Naive thymus-derived CD8-positive, alpha-beta T cell (primary cell): ENCODE measurements around the gene DNMT3L. TPM values are rescaled to one million over a fixed set of nuclear protein-coding genes. Genes with fewer than 3 reads are reported as not detected.
"Not testable (repeated sequence)": the region's sequence is repeated elsewhere in the genome, so short reads cannot be mapped to it uniquely, and the experiment has no call there.

Experiments used
- ATAC-seq, 2 donors: fragments of 150-1000 bp; cut with Tn5 transposase in 1 of 2; sonication (Bioruptor Pico), chemical (Tn5 transposase) in 1 of 2; 1 replicate in 1 of 2; 2 replicates in 1 of 2; pipeline ENCODE4 v1.10.0; 2021; ENCODE audit warnings: mild to moderate bottlenecking in 2 of 2, moderate library complexity in 2 of 2
- POLR2A ChIA-PET: fragments of 350-600 bp; sonication (Branson Sonifier 250); formaldehyde crosslinking; loops from one replicate; lab custom pipeline; 2021; ENCODE audit warnings: antibody characterized with exemption; lab: Charles Lee
- DNase-seq, 10 donors: peaks; one replicate each; pipeline versions ENCODE4 v3.0.0 to v3.0.0-alpha.2; 2020 to 2022
- H3K27ac Mint-ChIP-seq, 10 donors: one replicate each; pipeline ENCODE4 v1.8.0; 2020 to 2022; ENCODE audit warnings: mild to moderate bottlenecking in 10 of 10, mixed read lengths in 10 of 10, moderate library complexity in 4 of 10, inconsistent platforms in 1 of 10
- H3K27me3 Mint-ChIP-seq, 5 donors: one replicate each; pipeline ENCODE4 v1.8.0; 2021 to 2022; ENCODE audit warnings: mixed read lengths in 5 of 5
- H3K36me3 Mint-ChIP-seq, 3 donors: one replicate each; pipeline ENCODE4 v1.8.0; 2020 to 2022; ENCODE audit warnings: mixed read lengths in 3 of 3, mild to moderate bottlenecking in 2 of 3, inconsistent platforms in 1 of 3
- H3K4me1 Mint-ChIP-seq, 4 donors: one replicate each; pipeline ENCODE4 v1.8.0; 2021 to 2022; ENCODE audit warnings: mixed read lengths in 4 of 4
- H3K4me3 Mint-ChIP-seq, 10 donors: one replicate each; pipeline ENCODE4 v1.8.0; 2020 to 2022; ENCODE audit warnings: mild to moderate bottlenecking in 10 of 10, mixed read lengths in 10 of 10, moderate library complexity in 6 of 10, inconsistent platforms in 1 of 10
- H3K9me3 Mint-ChIP-seq, 9 donors: one replicate each; pipeline ENCODE4 v1.8.0; 2020 to 2022; ENCODE audit warnings: mixed read lengths in 9 of 9, mild to moderate bottlenecking in 3 of 9, inconsistent platforms in 1 of 9, moderate library complexity in 1 of 9
- polyA plus RNA-seq, 3 donors: library from polyadenylated mRNA; unstranded; fragments of 300-500 nt; fragmentation: Illumina TruSeq; gene quantifications; one replicate each; pipeline ENCODE4 v1.2.3, GENCODE V29; 2021
- total RNA-seq, 8 experiments: library from RNA in 2 of 8; stranded (reverse) in 2 of 8; gene quantifications; one replicate each; pipeline ENCODE4 v1.2.3 and lab custom pipeline; 2021 to 2026

The DNMT3L gene
- not detected for total RNA-seq
- polyA plus RNA-seq: not detected
- total RNA-seq (lab: John Stamatoyannopoulos, UW): 0 reads per million in 6 experiments

- peaks cover 0 to 1% (median 0%) of the 10 kb centered on the region in 4 donors for H3K4me1 Mint-ChIP-seq
- H3K36me3 Mint-ChIP-seq: no peaks in the 10 kb centered on the region
- POLR2A ChIA-PET: no interaction called here
- no peak within 1 kb of the TSS for H3K4me3 Mint-ChIP-seq
- H3K27me3 Mint-ChIP-seq: no peaks in the 10 kb centered on the region
- ATAC-seq (no peak), DNase-seq (no peak)
- peak within 1 kb of the TSS in 1 of 10 donors; percentile 43 for H3K27ac Mint-ChIP-seq
- peaks cover 0 to 1% (median 0%) of the 10 kb centered on the region in 9 donors for H3K9me3 Mint-ChIP-seq
Measured at GRCh38 chr21:44261675-44262295, at the start of gene DNMT3L. DNMT3L (minus strand) TSS chr21:44261897; CDS start chr21:44261259, 638 bp downstream.

- H3K4me1 Mint-ChIP-seq: peaks cover 0 to 12% (median 8%) of the 10 kb centered on the region in 4 donors
- POLR2A ChIA-PET: no interaction called here
- peaks cover 2 to 29% (median 5%) of the 10 kb centered on the region in 3 donors for H3K36me3 Mint-ChIP-seq
- no peak for DNase-seq
- no peak overlapping the region for H3K4me3 Mint-ChIP-seq
- H3K9me3 Mint-ChIP-seq: no peaks in the 10 kb centered on the region
- no peak for ATAC-seq
- peak overlapping the region in 3 of 10 donors; percentile 35 to 68 (median 60) for H3K27ac Mint-ChIP-seq
- H3K27me3 Mint-ChIP-seq: no peaks in the 10 kb centered on the region
Measured at GRCh38 chr21:44310628-44311507, 49.2 kb upstream of the DNMT3L start.

GRCh38 chr21:44306936-44307704 is 45.4 kb upstream of the DNMT3L start:
- no peak overlapping the region for H3K4me3 Mint-ChIP-seq
- H3K36me3 Mint-ChIP-seq: peaks cover 2 to 25% (median 5%) of the 10 kb centered on the region in 3 donors
- POLR2A ChIA-PET: interaction anchor here (0.7 to 1.1 kb wide), 2 partner anchors 32 to 37 kb away, joined by 4 to 5 read pairs; partner anchors contain the start of gene CFAP410
- ATAC-seq (no peak), DNase-seq (no peak)
- peaks cover 20 to 39% (median 31%) of the 10 kb centered on the region in 4 donors for H3K4me1 Mint-ChIP-seq
- peak overlapping the region in 3 of 10 donors; percentile 31 to 65 (median 37) for H3K27ac Mint-ChIP-seq
- H3K9me3 Mint-ChIP-seq: no peaks in the 10 kb centered on the region
- H3K27me3 Mint-ChIP-seq: no peaks in the 10 kb centered on the region

- H3K9me3 Mint-ChIP-seq: no peaks in the 10 kb centered on the region
- no peaks in the 10 kb centered on the region for H3K27me3 Mint-ChIP-seq
- H3K36me3 Mint-ChIP-seq: peaks cover 0 to 12% (median 2%) of the 10 kb centered on the region in 3 donors
- H3K4me3 Mint-ChIP-seq: peak overlapping the region in 1 of 10 donors; percentile 34
- POLR2A ChIA-PET: no interaction called here
- ATAC-seq (no peak), DNase-seq (no peak)
- H3K4me1 Mint-ChIP-seq: peaks cover 20 to 51% (median 44%) of the 10 kb centered on the region in 4 donors
- H3K27ac Mint-ChIP-seq: no peak overlapping the region
Measured at GRCh38 chr21:44305691-44306090, 44.0 kb upstream of the DNMT3L start.

DNA sequence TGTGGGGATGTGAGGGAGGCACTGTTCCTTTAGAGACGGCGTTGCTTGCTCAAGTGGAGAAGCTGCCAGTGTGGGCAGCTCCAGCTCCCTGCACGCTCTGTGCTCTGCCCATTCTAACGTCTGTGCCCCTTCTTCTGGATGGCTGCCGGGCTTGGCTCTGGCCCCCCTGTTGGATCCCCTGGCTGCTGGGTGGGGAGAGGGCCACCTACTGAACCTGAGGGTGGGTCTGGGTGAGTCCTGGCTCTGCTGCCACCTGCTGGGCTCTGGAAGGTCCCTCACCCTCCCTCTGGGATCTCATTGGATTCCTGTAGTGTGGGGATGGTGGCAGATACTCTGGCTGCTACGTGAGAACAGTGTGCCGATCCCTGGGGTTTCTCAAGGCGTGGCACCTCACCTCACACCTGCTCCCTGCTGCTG is 43.2 kb upstream of the DNMT3L start:
- POLR2A ChIA-PET: interaction anchor here (0.6 to 1.8 kb wide), 3 partner anchors 34 to 341 kb away, joined by 3 to 6 read pairs (median 3); partner anchors contain the start of gene CFAP410
- Mint-ChIP-seq H3K9me3 (no peaks in the 10 kb centered on the region), H3K4me1 (peaks cover 21 to 52% (median 45%) of the 10 kb centered on the region in 4 donors), H3K27me3 (no peaks in the 10 kb centered on the region), H3K27ac (peak overlapping the region in 9 of 10 donors; percentile 30 to 88 (median 74)), H3K36me3 (peaks cover 0 to 12% (median 2%) of the 10 kb centered on the region in 3 donors), H3K4me3 (peak overlapping the region in 6 of 10 donors; percentile 7 to 72 (median 34))
- ATAC-seq (peak; percentile 48 to 66), DNase-seq (peak in 8 of 10 donors; percentile 23 to 74 (median 40))

- H3K4me3 Mint-ChIP-seq: peak overlapping the region in 2 of 10 donors; percentile 34 to 80
Measured at GRCh38 chr21:44304011-44304616, 42.4 kb upstream of the DNMT3L start.

DNA sequence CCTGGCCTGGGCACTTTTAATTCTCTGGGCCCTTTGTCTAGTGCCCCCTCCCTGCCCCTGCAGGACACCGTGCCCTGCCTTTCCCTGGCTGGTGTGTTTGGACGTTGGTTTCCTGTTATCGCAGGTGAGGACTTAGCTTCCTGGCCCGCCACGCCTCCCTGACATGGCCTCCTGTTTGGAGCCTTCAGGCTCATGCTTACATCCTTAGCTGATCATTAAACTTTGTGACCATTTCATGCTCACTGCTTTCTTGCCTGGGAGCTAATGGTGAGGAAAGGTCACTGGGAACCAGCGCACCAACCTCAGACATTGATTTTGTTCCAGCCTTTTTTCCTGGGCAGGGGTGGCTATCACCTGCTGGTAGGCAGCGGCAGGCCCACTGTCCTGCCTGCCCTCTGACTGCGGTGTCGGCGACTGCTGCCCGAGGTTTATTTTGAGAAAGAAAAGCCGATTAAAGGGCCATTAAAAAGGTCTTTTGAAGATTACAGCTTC is 41.8 kb upstream of the DNMT3L start:
- H3K4me1 Mint-ChIP-seq: peaks cover 24 to 62% (median 53%) of the 10 kb centered on the region in 4 donors
- peak overlapping the region; percentile 21 to 87 (median 80) for H3K4me3 Mint-ChIP-seq
- no peak for ATAC-seq
- POLR2A ChIA-PET: interaction anchor here (0.6 to 1.8 kb wide), 3 partner anchors 9 to 295 kb away, joined by 4 to 6 read pairs (median 4); partner anchors contain the start of gene CFAP410
- H3K27ac Mint-ChIP-seq: peak overlapping the region; percentile 60 to 90 (median 84)
- DNase-seq: no peak
- no peaks in the 10 kb centered on the region for H3K9me3 Mint-ChIP-seq
- H3K27me3 Mint-ChIP-seq: no peaks in the 10 kb centered on the region
- peaks cover 0 to 12% (median 2%) of the 10 kb centered on the region in 3 donors for H3K36me3 Mint-ChIP-seq

More at GRCh38 chr21:44304011-44304616, 42.4 kb upstream of the DNMT3L start:
- Mint-ChIP-seq H3K9me3 (no peaks in the 10 kb centered on the region), H3K4me1 (peaks cover 24 to 56% (median 49%) of the 10 kb centered on the region in 4 donors), H3K27me3 (no peaks in the 10 kb centered on the region), H3K27ac (peak overlapping the region in 6 of 10 donors; percentile 3 to 88 (median 78)), H3K36me3 (peaks cover 0 to 12% (median 2%) of the 10 kb centered on the region in 3 donors)
- DNase-seq: no peak
- no peak for ATAC-seq
- POLR2A ChIA-PET: interaction anchor here (0.6 to 1.8 kb wide), 3 partner anchors 35 to 295 kb away, joined by 3 to 6 read pairs (median 4); partner anchors contain the start of gene CFAP410

GRCh38 chr21:44302573-44303401 is 41.1 kb upstream of the DNMT3L start:
- ATAC-seq, H3K27me3 Mint-ChIP-seq, H3K9me3 Mint-ChIP-seq, DNase-seq, H3K36me3 Mint-ChIP-seq: not testable (repeated sequence)
- POLR2A ChIA-PET: interaction anchor here (1.1 to 1.8 kb wide), 3 partner anchors 8 to 36 kb away, joined by 4 to 7 read pairs (median 6); partner anchors contain the start of gene CFAP410
- H3K4me3 Mint-ChIP-seq: peak overlapping the region; percentile 54 to 85 (median 80)
- H3K4me1 Mint-ChIP-seq: peaks cover 25 to 65% (median 58%) of the 10 kb centered on the region in 4 donors
- H3K27ac Mint-ChIP-seq: peak overlapping the region; percentile 13 to 88 (median 73)

DNA sequence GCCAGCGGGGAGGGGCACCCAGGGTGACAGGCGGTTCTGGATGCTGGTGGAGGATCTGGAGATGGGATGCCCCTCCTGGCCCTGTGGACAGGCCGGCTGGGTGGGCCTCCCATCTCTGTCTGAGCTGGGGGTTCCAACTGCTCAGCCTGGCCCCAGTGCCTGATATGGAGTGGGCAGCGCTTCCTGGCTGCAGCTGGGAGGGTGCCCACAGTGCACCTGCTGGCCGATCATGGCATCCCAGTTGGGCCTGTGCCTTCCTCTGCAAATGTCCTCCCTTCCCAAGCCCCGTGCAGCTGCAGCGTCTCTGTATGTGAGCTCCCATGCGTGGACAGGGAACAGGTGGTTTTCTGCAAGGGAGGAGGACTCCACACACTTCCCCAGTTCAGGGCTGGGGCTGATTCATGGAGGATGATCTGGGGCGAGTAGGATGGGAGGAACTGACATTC is 40.3 kb upstream of the DNMT3L start:
- POLR2A ChIA-PET: interaction anchor here (1.8 kb wide), 1 partner anchor 37 kb away, joined by 7 read pairs; the partner anchor contains the start of gene CFAP410
- Mint-ChIP-seq H3K4me1 (peaks cover 25 to 66% (median 62%) of the 10 kb centered on the region in 4 donors), H3K36me3 (peaks cover 0 to 2% (median 0%) of the 10 kb centered on the region in 3 donors), H3K4me3 (peak overlapping the region; percentile 48 to 85 (median 76)), H3K27ac (peak overlapping the region in 9 of 10 donors; percentile 43 to 83 (median 73)), H3K27me3 (no peaks in the 10 kb centered on the region), H3K9me3 (no peaks in the 10 kb centered on the region)
- DNase-seq (no peak), ATAC-seq (no peak)

DNA sequence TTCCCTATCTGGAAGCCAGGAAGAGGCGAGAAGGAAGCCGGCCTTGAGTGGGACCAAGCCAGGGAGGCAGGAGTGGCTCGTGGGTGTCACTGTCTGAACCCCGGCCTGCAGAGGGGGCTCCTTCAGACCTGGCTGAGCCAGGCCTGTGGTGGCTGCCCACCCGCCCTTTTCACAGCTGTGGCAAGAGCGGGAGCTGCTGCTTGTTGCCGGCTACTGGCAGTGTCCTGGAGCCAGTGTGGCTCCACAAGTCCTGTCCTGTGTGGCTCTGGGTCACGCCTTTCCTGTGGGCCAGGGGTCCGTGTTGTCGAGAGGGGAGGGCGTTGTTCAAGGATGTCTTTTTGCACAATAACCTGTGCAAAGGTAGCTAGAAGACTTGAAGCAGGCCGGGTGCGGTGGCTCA is 39.4 kb upstream of the DNMT3L start:
- peak overlapping the region; percentile 13 to 82 (median 73) for H3K27ac Mint-ChIP-seq
- no peaks in the 10 kb centered on the region for H3K27me3 Mint-ChIP-seq
- peaks cover 25 to 66% (median 61%) of the 10 kb centered on the region in 4 donors for H3K4me1 Mint-ChIP-seq
- no peak for ATAC-seq
- H3K4me3 Mint-ChIP-seq: peak overlapping the region; percentile 74 to 90 (median 80)
- H3K9me3 Mint-ChIP-seq: no peaks in the 10 kb centered on the region
- H3K36me3 Mint-ChIP-seq: no peaks in the 10 kb centered on the region
- POLR2A ChIA-PET: interaction anchor here (0.6 to 1.8 kb wide), 4 partner anchors 14 to 52 kb away, joined by 3 to 7 read pairs (median 4); partner anchors contain the start of genes CFAP410 and TRPM2
- no peak for DNase-seq
